Esophagus muscularis mucosa (tissue), 4 donors: ENCODE results near the gene KCNN2. TPM values are rescaled to one million over a fixed set of nuclear protein-coding genes. Genes with fewer than 3 reads are reported as not detected.

Experiments used
- DNase-seq: peaks from one replicate; pipeline ENCODE4 v3.0.0-alpha.2; 2017; ENCODE audit errors: extremely low spot score
- H3K27ac ChIP-seq, 4 donors: fragments of 200-600 bp; sonication (generic); replicated peaks in 1 of 4; 1 replicate in 3 of 4; 2 replicates in 1 of 4; pipeline ENCODE4 v1.5.1; 2016 to 2019; ENCODE audit warnings: mild to moderate bottlenecking in 1 of 4
- H3K27me3 ChIP-seq, 4 donors: fragments of 200-600 bp; sonication (generic); one replicate each; pipeline versions ENCODE4 v1.5.1 to v1.6.0; 2016 to 2019
- H3K36me3 ChIP-seq, 4 donors: fragments of 200-600 bp; sonication (generic); one replicate each; pipeline ENCODE4 v1.5.1; 2016 to 2019
- H3K4me1 ChIP-seq, 4 donors: fragments of 200-600 bp; sonication (generic); one replicate each; pipeline ENCODE4 v1.5.1; 2016 to 2019
- H3K4me3 ChIP-seq, 4 donors: fragments of 200-600 bp; sonication (generic); 1 replicate in 2 of 4; 2 replicates in 2 of 4; pipeline ENCODE4 v1.5.1; 2016 to 2019; ENCODE audit warnings: mild to moderate bottlenecking in 4 of 4, moderate library complexity in 1 of 4
- H3K9me3 ChIP-seq, 4 donors: fragments of 200-600 bp; sonication (generic); 1 replicate in 3 of 4; 2 replicates in 1 of 4; pipeline ENCODE4 v1.5.1; 2016 to 2019
- EP300 ChIP-seq: sonication (generic); formaldehyde crosslinking; IDR thresholded peaks from one replicate; pipeline ENCODE4 v1.6.1; 2017; ENCODE audit warnings: antibody characterized with exemption
- POLR2A ChIP-seq: fragments of 450-650 bp; IDR thresholded peaks from one replicate; pipeline ENCODE4 v1.6.1; 2017; ENCODE audit warnings: antibody characterized with exemption, moderate library complexity, mild to moderate bottlenecking, low read depth
- POLR2AphosphoS5 ChIP-seq, 2 donors: sonication (generic); formaldehyde crosslinking; IDR thresholded peaks; one replicate each; pipeline ENCODE4 v1.6.1; 2017; ENCODE audit warnings: antibody characterized with exemption in 2 of 2
- whole genome bisulfite sequencing: methylation state at CpG from one replicate; pipeline ENCODE4 v1.1.5; 2018; 5-methylcytosine and 5-hydroxymethylcytosine counted together
- intact Hi-C: fragments of 100-400 bp; cut with DNase I; formaldehyde crosslinking; loops from one replicate; pipeline ENCODE4 v1.15.1; 2023
- total RNA-seq, 4 donors: library from RNA; depleted of rRNA; stranded (reverse); fragments of >200 nt; gene quantifications; one replicate each; pipeline versions ENCODE4 v1.1.0 to v1.2.1, GENCODE V29; 2016
- TF ChIP-seq, protein P1 (sequence below), 3 experiments: fragments of 200-600 bp in 2 of 3; fragments of 450-650 bp in 1 of 3; sonication (generic) in 2 of 3; IDR thresholded peaks; one replicate each; pipeline ENCODE4 v1.5.1; 2017 to 2019; ENCODE audit warnings: antibody characterized with exemption in 3 of 3, mild to moderate bottlenecking in 2 of 3, moderate library complexity in 1 of 3

Gene KCNN2
- total RNA-seq, 4 donors from 2014 or later: 6.5 to 10.2 (median 8.6) TPM

DNA sequence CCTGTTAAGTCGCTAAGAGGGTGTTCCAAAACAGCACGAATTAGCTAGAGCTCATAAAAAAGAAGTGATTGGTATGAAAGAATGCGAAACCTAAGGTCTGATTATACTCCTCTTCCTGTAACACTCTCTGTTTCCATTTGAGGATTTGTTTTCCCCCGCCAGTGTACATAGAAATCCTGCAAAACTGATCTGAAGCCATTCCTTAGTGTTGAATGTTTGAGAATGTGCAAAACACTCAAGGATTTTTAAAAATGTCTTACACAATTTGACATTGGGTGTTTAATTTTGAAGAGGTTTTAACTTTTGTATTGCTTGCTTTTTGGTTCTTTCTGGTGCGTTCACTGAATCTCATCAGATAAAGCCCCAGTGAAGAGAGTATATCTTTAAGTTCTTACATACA lies 105.3 kb downstream of the KCNN2 start:
- H3K27ac ChIP-seq: no peak overlapping the region
- H3K4me1 ChIP-seq: peaks cover 0 to 6% (median 3%) of the 10 kb centered on the region in 4 donors
- no peak overlapping the region for H3K4me3 ChIP-seq
- no peaks in the 10 kb centered on the region for H3K27me3 ChIP-seq
- no peak for TF ChIP-seq POLR2AphosphoS5 (IDR thresholded peaks at IDR 0.05)
- no peak for TF ChIP-seq EP300
- TF ChIP-seq, protein P1, sequence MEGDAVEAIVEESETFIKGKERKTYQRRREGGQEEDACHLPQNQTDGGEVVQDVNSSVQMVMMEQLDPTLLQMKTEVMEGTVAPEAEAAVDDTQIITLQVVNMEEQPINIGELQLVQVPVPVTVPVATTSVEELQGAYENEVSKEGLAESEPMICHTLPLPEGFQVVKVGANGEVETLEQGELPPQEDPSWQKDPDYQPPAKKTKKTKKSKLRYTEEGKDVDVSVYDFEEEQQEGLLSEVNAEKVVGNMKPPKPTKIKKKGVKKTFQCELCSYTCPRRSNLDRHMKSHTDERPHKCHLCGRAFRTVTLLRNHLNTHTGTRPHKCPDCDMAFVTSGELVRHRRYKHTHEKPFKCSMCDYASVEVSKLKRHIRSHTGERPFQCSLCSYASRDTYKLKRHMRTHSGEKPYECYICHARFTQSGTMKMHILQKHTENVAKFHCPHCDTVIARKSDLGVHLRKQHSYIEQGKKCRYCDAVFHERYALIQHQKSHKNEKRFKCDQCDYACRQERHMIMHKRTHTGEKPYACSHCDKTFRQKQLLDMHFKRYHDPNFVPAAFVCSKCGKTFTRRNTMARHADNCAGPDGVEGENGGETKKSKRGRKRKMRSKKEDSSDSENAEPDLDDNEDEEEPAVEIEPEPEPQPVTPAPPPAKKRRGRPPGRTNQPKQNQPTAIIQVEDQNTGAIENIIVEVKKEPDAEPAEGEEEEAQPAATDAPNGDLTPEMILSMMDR (IDR thresholded peaks at IDR 0.05): no peak
- no peak for TF ChIP-seq POLR2A
- WGBS: 58% methylated on average over 5 of the region's 5 CpGs
- H3K36me3 ChIP-seq: no peaks in the 10 kb centered on the region
- DNase-seq: no peak
- intact Hi-C loops: no loop called here
- H3K9me3 ChIP-seq: no peaks in the 10 kb centered on the region

- 71% methylated on average over 3 of the region's 3 CpGs for WGBS
- Histone ChIP-seq H3K27ac (no peak overlapping the region), H3K4me1 (peaks cover 0 to 10% (median 3%) of the 10 kb centered on the region in 4 donors), H3K4me3 (no peak overlapping the region), H3K27me3 (no peaks in the 10 kb centered on the region), H3K9me3 (no peaks in the 10 kb centered on the region), H3K36me3 (no peaks in the 10 kb centered on the region)
- intact Hi-C loops: no loop called here
- TF ChIP-seq POLR2A (no peak), EP300 (no peak), POLR2AphosphoS5 (IDR thresholded peaks at IDR 0.05) (no peak)
- TF ChIP-seq, protein P1 (IDR thresholded peaks at IDR 0.05): no peak
- DNase-seq: no peak
Measured at GRCh38 chr5:114467729-114468128, 105.9 kb downstream of the KCNN2 start.

DNA sequence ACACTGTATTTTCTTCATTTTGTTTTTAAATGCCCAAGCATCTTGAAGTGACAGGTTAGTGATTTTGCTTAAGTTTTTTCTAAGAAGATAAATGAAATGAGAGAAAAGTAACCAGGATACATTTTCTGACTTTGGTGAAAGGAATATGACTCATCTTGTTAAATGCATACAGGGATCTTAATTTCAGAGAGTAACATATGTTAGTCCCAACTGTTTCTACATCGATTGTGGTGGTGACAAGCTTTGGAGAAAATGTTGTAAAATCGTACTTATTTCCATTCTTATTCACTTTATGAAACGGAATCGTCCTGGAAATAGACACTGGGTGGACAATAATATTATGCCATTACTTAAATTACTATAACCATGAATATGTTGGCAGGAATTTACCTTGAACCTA lies 107.5 kb downstream of the KCNN2 start:
- TF ChIP-seq, protein P1 (IDR thresholded peaks at IDR 0.05): no peak
- TF ChIP-seq POLR2A (no peak), EP300 (no peak), POLR2AphosphoS5 (IDR thresholded peaks at IDR 0.05) (no peak)

DNA sequence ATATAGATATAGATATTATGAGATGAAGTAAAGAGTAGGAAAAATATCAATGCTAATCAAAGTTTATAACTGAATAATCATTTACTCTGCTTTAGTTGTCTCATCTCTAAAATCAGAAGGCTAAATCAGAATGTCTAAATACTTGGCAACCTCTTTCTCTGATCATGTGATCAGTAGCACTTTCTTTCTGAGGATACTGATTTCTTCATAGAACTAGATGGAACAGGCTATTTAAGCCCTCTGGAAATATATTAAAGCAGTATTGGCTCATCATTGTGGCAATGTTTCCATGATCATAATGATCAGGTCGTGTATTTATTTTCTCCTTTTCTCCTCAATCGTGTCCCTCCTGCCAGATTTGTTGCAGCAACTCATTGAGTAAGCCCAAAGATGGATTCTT lies 109.7 kb downstream of the KCNN2 start:
- Histone ChIP-seq H3K36me3 (no peaks in the 10 kb centered on the region), H3K27ac (no peak overlapping the region), H3K4me3 (no peak overlapping the region), H3K4me1 (peaks cover 0 to 27% (median 6%) of the 10 kb centered on the region in 4 donors), H3K27me3 (no peaks in the 10 kb centered on the region), H3K9me3 (no peaks in the 10 kb centered on the region)
- no peak for DNase-seq
- whole genome bisulfite sequencing: 92% methylated on average over 2 of the region's 2 CpGs
- no peak for TF ChIP-seq EP300
- no peak for TF ChIP-seq POLR2AphosphoS5 (IDR thresholded peaks at IDR 0.05)
- TF ChIP-seq, protein P1 (IDR thresholded peaks at IDR 0.05): no peak
- no peak for TF ChIP-seq POLR2A
- intact Hi-C loops: no loop called here

More for the DNA sequence above, 107.5 kb downstream of the KCNN2 start:
- Histone ChIP-seq H3K27me3 (no peaks in the 10 kb centered on the region), H3K4me3 (no peak overlapping the region), H3K27ac (no peak overlapping the region), H3K9me3 (no peaks in the 10 kb centered on the region), H3K36me3 (no peaks in the 10 kb centered on the region), H3K4me1 (peaks cover 0 to 27% (median 6%) of the 10 kb centered on the region in 4 donors)
- no peak for DNase-seq
- intact Hi-C loops: no loop called here
- WGBS: 87% methylated on average over 4 of the region's 4 CpGs

DNA sequence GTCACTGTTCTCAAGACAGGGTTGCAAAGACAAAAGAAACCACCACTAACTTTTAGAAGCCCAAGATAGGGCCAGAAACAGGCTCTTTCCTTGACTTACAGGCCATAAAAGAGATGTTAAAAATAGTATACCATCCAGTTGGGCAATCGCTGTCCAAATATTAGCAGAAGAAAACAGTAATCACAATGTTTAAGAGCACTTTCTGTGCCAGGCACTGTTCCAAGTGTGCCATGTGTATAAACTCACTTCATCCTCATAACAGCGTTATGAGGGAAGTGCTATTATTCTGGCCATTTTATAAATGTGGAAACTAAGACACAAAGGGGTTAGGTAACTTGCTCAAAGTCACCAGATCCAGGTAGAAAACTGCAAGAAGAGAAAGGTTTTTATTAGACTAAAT lies 111.7 kb downstream of the KCNN2 start:
- TF ChIP-seq POLR2A (no peak), POLR2AphosphoS5 (IDR thresholded peaks at IDR 0.05) (peak in 1 of 2 donors; percentile 41)
- Histone ChIP-seq H3K4me1 (peaks cover 0 to 27% (median 6%) of the 10 kb centered on the region in 4 donors), H3K27ac (peak overlapping the region; percentile 18 to 51 (median 38)), H3K4me3 (no peak overlapping the region), H3K9me3 (no peaks in the 10 kb centered on the region), H3K27me3 (no peaks in the 10 kb centered on the region), H3K36me3 (no peaks in the 10 kb centered on the region)
- 58% methylated on average over 2 of the region's 2 CpGs for WGBS
- intact Hi-C loops: no loop called here
- no peak for DNase-seq
